Stimulated activated CD8-positive, alpha-beta memory T cell treated with anti-CD3 and anti-CD28 coated beads, Interleukin-4, amount 100 ng/mL, for 48 hours (primary cell): ENCODE measurements around the gene EPG5.
"Not testable (repeated sequence)": the region's sequence is repeated elsewhere in the genome, so short reads cannot be mapped to it uniquely, and the experiment has no call there.

Experiments used
- DNase-seq: peaks from one replicate; pipeline ENCODE4 v3.0.0-alpha.2; 2020

The EPG5 gene, protein sequence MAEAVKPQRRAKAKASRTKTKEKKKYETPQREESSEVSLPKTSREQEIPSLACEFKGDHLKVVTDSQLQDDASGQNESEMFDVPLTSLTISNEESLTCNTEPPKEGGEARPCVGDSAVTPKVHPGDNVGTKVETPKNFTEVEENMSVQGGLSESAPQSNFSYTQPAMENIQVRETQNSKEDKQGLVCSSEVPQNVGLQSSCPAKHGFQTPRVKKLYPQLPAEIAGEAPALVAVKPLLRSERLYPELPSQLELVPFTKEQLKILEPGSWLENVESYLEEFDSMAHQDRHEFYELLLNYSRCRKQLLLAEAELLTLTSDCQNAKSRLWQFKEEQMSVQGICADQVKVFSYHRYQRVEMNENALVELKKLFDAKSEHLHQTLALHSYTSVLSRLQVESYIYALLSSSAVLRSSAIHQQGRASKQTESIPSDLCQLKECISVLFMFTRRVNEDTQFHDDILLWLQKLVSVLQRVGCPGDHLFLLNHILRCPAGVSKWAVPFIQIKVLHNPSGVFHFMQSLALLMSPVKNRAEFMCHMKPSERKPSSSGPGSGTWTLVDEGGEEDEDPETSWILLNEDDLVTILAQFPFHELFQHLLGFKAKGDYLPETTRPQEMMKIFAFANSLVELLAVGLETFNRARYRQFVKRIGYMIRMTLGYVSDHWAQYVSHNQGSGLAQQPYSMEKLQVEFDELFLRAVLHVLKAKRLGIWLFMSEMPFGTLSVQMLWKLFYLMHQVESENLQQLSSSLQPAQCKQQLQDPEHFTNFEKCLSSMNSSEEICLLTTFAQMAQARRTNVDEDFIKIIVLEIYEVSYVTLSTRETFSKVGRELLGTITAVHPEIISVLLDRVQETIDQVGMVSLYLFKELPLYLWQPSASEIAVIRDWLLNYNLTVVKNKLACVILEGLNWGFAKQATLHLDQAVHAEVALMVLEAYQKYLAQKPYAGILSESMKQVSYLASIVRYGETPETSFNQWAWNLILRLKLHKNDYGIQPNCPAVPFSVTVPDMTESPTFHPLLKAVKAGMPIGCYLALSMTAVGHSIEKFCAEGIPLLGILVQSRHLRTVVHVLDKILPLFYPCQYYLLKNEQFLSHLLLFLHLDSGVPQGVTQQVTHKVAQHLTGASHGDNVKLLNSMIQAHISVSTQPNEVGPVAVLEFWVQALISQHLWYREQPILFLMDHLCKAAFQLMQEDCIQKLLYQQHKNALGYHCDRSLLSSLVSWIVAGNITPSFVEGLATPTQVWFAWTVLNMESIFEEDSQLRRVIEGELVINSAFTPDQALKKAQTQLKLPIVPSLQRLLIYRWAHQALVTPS (N-terminal part only)

DNA sequence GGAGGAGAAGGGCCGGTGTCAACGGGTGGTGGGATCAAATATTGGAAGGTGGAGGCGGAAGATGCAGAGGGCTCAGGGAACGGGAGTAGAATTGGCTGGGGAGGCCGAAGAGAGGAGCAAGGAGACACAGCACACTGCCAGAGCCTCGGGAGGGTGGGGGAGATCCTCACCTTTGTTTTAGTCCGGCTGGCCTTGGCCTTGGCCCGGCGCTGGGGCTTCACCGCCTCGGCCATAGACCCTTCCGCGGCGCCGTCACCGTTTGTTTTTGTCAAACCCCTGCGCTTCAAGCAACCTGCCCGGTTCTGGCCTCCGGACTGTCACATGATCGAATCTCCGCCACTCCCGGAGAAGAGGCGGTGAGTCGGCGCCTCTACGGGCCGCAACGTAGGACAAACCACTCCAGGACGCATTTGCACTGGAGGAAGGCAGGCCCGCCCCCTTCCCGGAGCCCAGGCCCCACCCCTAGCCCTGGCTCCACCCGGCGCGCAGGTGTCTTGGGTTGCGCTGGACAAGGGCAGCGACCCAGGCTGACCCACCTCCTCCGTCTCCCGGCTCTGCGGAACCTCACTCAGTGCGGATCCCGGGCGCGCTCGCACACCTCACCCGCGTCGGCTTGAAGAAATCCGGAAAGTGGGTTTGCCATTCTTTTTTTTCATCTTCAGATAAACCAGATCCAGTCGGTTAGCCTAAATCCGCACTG, at the start of gene EPG5:
Gene EPG5 (minus strand): TSS at position 323 of the 700 bp plus-strand sequence. CDS start 90 bp downstream, at position 233.
- DNase-seq: peak; percentile 94

DNA sequence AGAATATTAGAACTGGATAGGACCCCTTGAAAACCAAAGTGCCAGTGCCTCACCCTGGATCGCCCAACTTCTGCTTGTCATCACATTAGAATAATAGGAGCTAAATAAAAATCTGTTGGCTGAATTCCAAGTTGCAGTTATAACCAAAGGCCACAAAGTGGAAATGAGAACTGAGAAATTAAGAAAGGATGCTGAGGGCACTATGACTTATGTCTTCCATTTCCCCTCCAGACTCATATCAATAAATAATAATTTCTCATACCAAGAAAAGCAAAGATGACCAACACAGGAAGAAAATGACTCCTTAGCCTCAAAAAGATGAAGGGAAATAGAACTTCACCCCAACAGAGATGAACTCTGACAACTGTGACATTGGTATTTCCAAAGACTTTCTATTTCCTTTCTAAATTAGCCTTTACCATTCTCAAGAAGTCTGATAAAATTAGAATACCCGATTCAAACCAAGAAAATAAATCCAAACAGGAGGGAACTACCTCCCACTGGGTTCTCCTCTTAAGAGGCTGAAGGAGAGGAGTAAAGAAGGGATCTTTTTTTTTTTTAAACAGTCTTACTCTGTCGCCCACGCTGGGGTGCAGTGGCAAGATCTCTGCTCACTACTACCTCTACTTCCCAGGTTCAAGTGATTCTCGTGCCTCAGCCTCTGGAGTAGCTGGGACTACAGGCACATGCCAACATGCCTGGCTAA, 46.5 kb upstream of the EPG5 start:
- DNase-seq: no peak

DNA sequence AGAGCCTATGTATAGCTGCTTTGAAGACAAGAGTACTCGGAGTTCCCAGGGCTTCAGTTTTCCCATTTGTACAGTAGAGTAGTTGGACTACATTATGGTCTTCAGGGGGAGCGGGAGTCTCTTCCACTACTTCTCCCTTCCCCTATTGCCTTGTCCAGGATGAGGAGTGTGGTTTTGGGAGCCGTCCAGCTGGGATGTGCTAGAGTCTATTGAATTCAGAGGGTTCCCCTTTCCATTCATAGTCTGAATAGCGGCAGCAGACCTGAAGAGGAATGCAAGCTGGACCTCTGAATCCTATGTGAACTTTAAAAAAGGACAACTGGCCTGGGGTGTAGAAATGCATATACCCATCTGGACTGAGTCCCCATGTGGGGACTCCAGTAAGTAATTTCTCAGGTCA, 43.5 kb upstream of the EPG5 start:
- no peak for DNase-seq

DNA sequence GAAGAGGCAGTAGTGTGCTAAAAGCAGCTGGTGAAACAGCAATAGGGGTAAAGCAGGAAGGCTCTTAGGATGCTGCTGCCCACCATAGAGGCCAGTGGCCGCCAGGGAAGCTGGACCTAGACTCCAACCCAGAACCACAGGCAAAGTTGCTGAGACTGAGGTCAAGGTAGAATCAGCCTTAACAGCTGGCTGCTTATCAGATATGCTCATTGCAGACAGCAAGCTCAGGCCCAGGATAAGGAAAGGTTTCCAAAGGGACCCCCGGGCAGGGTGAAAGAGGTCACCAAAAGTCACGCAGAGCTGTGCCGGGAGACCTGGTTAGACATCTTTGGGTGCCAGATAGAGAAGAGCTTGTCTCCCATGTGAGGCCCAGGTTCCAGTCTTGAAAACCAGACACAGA, 42.9 kb upstream of the EPG5 start:
- DNase-seq: no peak

DNA sequence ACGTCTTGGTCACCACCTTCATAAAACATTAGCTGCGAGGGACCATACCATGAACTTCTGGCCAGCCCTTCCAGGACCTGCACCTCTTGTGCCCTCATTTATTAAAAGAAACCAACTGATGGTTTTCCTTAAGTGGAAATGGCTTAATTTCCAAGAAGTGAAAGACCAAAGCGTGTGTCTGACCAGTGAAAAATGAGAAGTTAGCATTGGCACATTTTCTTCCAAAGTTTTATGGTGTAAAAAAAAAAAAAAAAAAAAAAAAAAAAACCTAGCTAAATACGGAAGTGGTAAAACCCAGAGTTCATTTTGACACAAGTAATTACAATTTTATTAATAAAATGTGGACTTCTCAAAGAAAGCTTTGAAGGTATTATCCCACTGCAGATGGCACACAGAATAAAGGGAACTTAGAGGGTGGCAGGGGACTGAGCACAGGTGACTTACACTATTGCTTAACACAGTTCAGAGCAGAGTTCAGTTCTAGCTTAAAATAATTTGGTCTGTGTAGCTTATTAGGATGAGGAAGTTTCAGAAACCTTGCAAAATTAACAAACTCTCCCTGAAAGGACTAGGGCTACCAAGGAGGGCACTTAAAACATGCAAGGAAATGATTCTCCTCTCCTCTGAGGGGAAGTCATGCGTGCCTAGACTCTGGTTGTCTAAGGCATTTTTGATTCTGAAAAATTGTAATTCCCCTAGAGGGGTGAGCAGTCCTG, 42.2 kb upstream of the EPG5 start:
- DNase-seq: no peak

DNA sequence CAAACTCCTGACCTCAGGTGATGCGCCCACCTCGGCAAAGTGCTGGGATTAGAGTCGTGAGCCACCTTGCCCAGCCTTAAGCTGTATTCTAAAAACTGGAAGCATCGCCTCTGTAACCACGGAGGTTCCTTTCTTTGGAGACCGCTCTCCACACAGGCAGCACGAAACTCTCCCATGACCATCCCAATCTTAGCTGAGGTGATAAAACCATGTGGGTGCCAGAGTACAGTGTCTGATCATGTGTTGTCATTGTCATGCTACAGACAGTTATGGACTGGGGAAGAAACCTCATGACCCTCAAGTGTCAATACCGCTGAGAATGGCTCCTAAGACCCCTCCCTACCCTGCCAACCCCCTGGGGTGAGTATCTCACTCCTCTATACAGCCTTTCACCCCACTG, 41.4 kb upstream of the EPG5 start:
- no peak for DNase-seq

DNA sequence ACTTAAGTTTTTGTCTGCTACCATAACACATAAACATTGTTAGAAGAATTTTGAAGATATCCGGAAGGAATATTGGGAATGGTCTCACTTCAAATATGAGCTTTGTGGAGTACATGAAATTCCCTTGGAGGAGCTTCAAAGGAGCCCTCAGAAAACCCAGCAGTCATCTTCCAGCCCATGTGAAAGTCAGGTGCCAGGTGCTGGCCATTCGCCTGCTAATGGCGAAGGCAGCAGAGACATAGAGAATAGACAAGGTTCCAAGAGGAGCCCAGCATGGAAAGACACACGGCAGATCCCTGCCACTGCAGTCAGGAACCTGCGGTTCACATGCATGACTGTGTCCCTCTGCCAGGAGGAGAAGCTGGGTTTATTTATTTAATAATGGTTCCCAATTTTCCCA, 40.0 kb upstream of the EPG5 start:
- DNase-seq: no peak

DNA sequence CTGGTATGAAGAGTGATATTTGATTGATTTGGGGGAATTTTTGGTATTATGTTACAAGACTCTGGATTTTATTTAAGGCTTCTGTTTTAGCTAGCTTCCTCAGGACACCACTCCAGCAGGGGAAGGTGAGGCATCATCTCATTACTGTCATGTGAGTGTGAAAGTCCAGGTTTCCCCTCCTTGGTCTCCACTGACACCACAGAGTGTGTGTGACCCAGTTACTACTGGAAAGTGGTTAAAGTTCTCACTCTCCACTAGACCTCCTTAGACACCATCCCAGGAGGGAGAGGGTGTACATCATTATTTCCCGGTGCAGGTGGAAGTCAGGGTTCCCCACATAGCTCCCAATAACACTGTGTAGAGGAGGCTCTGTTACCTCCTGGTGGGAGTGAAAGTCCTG, 35.8 kb upstream of the EPG5 start:
- DNase-seq: no peak

DNA sequence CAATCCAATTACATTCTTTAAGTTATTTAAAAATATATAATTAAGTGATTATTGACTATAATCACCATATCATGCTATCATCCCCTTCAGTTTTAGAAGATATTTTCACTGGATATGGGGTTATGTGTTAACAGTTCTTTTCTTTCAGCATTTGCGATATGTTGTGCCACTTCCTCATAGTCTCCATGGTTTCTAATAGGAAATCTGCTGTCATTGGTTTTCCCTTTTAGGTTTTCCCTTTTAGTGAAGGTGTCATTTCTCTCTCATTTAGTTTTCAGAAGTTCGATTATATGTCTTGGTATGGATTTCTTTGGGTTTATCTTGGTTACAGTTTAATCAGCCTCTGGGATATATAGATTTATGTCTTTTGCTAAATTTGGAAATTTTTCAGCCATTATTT, 34.8 kb upstream of the EPG5 start:
- DNase-seq: no peak

DNA sequence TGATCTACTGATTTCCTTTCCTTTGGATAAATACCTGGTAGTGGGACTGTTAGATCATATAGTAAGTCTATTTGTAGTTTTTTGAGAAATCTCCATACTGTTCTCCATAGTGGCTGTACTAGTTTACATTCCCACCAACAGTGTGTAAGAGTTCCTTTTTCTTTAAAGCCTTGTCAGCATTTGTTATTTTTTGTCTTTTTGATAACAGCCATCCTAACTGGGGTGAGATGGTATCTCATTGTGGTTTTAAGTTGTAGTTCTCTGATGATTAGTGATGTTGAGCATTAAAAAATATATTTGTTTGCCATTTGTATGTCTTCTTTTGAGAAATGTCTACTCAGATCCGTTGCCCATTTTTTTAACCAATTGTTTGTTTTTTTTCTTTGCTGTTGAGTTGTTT, 33.9 kb upstream of the EPG5 start:
- no peak for DNase-seq

DNA sequence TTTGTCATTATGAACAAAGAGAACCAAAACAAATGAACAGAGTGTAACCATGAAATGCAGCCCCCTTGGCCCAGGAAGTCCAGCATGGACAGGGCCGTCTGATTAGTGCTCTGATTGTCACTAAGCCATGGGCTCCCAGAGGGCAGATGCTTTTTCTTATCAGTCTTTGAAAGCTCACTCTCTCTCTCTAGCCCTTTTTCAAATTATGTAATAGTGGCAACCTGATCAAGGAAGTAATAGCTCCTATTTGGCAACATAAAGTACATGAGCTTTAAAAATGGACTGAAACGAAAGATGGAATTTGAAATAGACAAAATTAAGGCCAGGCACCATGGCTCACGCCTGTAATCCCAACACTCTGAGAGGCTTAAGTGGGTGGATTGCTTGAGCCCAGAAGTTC, 32.4 kb upstream of the EPG5 start:
- DNase-seq: no peak

DNA sequence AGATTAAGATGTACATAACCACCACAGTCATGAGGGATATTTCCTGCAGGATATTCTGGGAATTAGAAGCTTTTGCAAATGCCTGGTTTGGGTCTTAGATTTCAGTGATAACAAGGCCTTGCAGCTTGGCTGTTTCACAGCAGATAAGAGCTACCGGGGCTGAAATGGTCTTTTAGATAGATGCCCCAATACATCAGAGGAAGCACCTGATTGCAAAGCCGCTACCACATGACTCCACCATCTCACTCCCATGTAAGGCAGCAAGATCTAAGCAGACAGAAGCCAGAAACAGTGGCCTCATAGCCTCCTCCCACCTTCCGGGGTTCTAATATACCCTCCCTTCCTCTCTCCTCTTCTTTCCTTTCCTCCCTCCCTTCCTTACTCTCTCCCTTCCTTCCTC, 31.1 kb upstream of the EPG5 start:
- peak; percentile 34 for DNase-seq

DNA sequence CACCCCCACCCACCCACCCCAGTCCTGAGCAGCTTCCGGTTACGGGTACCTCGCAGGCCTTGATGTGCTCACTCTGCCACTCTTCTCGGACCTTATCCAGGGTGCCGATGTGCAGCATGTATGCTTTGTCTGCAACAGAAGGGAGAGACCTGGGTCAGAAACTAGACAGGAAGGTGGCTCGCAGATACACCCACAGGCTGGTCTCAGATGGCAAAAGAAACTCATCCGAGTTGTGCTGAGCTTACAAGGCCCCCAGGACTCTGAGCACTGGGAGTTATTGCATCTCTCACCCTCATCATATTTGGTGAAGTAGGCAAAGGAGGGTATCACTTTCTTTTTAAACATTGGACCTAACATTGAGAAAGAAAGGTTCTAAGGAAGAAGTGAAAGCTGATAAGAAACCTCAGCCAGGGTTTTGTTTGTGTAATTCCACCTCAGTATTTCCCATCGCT, 30.6 kb upstream of the EPG5 start:
- peak; percentile 55 for DNase-seq

DNA sequence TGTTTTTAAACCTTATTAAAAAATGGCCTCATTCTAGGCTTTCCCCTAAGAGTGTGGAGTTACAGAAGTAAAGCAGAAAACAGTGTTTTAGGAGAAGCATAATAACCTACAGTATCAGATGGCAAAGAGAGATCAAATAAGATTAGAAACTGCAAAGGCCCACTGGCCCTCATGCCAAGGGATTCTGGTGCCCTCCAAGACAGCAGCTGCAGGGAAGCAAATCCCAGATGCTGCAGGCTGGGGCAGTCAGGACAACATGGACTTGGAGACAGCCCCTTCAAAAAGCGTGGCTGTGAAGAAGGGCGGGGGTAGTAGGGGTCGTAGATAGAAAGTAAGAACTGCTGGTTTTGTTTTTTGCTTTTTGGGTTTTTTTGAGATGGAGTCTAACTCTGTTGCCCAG, 28.3 kb upstream of the EPG5 start:
- no peak for DNase-seq

DNA sequence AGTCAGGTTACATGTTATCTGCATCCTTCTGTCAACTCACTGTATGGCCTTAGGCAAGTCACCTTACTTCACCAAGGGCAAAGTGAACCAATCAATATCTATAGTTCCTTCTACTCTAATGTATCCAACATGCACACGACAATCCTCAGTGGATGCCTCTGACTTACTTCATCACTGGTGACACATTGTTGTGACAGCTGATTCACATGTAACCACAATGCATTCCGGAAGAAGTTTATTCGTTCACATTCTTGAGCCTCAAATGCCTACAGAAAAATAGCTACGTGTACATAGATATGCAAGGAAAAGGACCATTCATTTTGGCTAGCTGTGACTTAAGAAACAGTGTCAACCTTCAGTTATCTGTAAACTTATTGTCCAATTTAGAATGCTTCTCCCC, 26.3 kb upstream of the EPG5 start:
- no peak for DNase-seq

DNA sequence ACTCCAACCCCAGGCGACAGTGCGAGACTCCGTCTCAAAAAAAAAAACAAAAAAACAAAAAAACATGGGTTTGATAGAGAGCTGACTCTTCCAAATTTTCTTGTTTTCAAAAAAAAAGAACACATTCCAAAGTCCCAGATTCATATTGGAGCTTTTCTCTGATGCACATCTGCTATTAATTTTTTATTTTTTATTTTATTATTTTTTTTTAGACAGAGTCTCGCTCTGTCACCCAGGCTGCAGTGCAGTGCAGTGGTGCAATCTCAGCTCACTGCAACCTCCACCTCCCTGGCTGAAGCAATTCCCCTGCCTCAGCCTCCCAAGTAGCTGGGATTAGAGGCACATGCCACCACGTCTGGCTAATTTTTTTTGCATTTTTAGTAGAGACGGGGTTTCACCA, 25.4 kb upstream of the EPG5 start:
- DNase-seq: not testable (repeated sequence)

DNA sequence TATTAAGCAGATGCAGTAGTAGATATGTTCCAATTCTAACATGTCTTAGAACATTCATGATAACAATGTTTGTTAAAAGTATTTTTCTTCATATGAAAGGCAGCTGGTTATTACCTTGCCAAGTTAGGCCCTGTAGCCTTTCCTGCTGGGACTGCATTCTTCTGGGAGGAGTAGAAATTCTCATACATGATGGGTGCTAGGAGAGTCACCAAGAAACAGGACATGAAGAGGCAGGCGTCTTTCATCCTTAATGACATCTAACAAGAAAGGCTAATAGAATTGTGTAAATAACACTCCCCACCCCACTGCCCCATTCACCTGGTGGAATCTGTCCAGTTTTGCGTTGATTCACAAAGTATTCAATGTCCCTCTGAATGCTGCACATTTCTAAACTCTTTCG, 24.7 kb upstream of the EPG5 start:
- no peak for DNase-seq

DNA sequence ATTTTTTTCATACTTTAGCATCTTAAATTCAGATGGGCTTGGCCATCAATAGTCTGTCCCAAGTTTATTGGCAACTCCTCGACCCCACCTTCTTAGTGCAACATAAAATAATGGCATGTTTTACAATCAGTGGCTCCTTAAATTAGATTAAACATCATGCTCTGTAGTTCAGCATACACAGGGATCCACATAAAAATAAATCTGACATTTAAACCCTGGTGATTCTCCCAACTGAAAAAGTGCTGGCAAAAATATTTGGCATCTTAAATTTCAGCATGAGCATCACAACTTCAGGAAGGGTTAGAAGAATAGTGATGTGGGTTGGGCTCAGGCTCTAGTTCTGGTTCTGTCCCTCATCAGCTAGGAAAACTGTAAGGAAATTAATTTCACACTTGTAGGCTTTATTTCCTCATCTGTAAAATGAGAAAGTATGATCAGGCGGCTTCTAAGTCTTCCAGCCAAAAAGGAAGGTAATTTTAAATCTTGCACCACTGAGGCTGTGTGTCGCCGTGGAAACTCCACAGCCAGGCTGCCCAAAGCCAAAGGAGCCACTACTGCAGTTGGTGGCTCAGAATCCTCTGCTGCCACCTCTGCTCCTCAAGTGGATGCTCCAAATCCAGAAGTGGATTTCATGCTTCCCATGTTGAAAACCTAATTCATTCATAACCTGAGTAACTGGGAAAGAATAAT, 17.6 kb upstream of the EPG5 start:
- DNase-seq: no peak

DNA sequence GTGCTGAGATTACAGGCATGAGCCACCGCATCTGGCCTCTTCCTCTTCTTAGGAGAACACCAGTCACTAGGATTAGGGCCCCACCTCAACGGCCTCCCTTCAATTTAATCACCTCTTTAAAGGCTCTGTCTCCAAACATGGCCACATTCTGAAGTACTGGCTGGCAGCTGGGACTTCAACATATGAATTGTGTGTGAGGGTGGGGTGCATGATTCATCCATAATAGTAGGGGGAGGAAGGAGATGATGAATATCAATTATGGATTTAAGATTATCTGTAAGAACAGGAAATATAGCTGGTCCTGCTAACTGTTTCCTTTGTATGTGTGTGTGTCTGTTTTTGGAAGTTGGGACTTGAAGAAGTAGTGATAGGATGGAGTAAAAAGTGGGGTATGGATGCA, 14.7 kb upstream of the EPG5 start:
- no peak for DNase-seq

DNA sequence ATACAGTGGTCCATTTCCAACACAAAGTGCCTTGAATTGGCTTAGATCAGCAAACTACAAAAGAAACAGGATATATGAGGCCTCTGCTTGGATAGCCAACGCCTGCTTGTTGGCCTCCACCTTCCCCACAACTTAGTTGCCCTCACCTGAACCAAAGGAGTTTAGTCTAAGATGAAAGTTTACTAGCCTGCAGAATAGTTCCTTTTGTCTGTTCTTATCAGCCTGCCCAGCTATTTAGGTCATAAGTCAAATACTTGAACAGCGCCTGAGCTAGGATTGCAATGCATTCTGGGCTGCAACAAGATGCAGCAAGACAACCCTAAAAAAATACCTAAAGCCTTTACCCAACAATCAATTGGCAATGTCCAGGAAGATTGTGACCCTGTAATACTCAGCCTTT, 13.1 kb upstream of the EPG5 start:
- DNase-seq: no peak

DNA sequence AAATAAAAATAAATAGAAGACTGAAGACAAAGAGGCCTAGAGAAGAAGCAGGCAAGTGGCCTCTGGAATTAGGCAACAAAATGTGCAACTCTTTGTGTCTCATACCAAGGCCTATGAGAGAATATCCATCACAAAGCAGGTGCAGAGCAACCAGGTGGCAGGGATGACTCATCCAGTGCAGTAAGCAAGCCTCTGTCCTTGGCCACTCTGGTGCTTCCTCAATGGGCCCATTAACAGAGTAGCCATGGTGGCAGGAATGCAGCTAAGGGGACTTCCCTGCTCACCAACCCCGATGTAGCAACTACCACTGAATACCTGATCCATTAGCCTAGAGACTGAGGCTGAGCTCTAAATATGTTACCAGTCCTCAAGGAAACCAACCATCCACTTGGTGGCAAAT, 11.0 kb upstream of the EPG5 start:
- no peak for DNase-seq
